ENCODE data around the gene PPRC1.

The PPRC1 gene

DNA sequence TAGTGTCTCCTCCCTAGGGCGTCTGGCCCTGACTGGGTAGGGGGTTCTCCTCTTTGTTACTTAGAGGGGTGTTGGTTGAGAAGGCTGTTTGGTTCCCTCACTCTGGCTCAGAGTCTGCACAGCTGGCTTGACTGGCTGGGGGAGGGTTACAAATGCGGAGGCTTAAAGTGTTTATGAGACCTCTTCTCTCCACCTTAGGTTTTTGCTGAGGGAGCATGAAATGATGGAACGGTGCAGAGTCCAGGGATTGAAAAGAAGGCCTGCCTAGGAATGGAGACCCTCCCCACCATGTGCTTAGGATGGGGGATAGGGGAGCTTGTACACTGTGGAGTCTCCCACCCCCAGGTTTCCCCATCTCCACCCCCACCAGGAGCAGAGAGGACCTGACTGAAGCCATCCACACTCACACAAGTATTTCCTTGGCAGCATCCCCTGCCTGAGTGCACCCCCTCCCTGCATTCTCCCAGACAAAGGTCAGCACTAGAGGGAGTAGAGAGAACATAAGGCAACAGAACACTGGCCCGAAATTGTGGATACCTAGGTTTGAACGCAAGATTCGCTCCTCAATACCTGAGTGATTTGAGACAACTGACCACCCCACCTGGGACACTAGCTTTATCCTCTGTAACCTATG, 11.0 kb upstream of the PPRC1 start:
- DNase-seq (ENCODE audit: insufficient read length, low spot score) (no peak), FAIRE-seq (no peak)
- TF ChIP-seq POLR2A (IDR thresholded peaks at IDR 0.05; ENCODE audit: low read depth, low read length), result no peak

- no peak for FAIRE-seq
- no peak for TF ChIP-seq POLR2A (IDR thresholded peaks at IDR 0.05; ENCODE audit: low read depth, low read length)
- DNase-seq (ENCODE audit: insufficient read length, low spot score), result no peak
These were observed 10.4 kb upstream of the PPRC1 start for GRCh38 chr10:102122450-102122849.

DNA sequence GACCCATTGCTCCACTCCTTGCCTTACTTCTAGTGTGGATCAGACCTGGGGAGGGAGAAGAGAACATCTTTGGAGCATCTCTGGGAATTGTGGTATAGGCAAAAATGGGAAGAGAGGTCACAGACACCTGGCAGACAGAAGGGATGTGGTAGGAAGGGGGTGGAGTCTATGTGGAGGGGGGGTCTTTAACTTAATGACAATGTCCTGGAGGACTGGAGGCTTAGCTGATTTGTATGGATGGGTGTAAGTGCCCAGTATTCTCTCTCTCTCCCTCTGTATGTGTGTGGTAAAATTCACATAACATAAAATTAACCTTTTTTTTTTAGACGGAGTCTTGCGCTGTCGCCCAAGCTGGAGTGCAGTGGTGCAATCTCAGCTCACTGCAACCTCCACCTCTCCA, 9.6 kb upstream of the PPRC1 start:
- FAIRE-seq (no peak), DNase-seq (ENCODE audit: insufficient read length, low spot score) (no peak)
- no peak for TF ChIP-seq POLR2A (IDR thresholded peaks at IDR 0.05; ENCODE audit: low read depth, low read length)

GRCh38 chr10:102131286-102132170, 1.3 kb upstream of the PPRC1 start:
- DNase-seq (ENCODE audit: insufficient read length, low spot score), result no peak
- FAIRE-seq, result no peak
- TF ChIP-seq POLR2A (IDR thresholded peaks at IDR 0.05; ENCODE audit: low read depth, low read length), result no peak

DNA sequence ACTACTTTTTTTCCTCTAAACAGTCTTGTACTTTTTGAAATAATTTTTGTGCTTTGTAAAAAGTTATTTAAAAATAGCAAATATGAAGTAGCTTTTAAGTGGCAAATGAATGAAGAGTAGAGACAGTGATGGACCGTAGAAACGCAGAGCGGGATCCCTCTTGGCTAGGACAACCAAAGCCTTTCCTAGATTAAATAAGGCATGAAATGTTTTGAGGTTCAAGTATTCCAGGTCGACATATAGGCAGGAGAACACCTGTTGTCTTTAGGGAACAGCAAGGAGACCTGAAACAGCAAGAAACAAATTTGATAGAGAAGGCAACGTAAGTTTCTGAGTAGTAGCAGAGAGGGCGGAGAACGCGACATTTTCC, 662 bp upstream of the PPRC1 start:
- DNase-seq (ENCODE audit: insufficient read length, low spot score) (no peak), FAIRE-seq (no peak)
- no peak for TF ChIP-seq POLR2A (IDR thresholded peaks at IDR 0.05; ENCODE audit: low read depth, low read length)

GRCh38 chr10:102133373-102134195, 744 bp downstream of the PPRC1 start:
- DNase-seq (ENCODE audit: insufficient read length, low spot score), result peak; percentile 76
- TF ChIP-seq POLR2A (IDR thresholded peaks at IDR 0.05; ENCODE audit: low read depth, low read length), result no peak
- no peak for FAIRE-seq

- no peak for FAIRE-seq
- no peak for TF ChIP-seq POLR2A (IDR thresholded peaks at IDR 0.05; ENCODE audit: low read depth, low read length)
- DNase-seq (ENCODE audit: insufficient read length, low spot score), result no peak
These were observed 1.6 kb downstream of the PPRC1 start for GRCh38 chr10:102134416-102134815.

DNA sequence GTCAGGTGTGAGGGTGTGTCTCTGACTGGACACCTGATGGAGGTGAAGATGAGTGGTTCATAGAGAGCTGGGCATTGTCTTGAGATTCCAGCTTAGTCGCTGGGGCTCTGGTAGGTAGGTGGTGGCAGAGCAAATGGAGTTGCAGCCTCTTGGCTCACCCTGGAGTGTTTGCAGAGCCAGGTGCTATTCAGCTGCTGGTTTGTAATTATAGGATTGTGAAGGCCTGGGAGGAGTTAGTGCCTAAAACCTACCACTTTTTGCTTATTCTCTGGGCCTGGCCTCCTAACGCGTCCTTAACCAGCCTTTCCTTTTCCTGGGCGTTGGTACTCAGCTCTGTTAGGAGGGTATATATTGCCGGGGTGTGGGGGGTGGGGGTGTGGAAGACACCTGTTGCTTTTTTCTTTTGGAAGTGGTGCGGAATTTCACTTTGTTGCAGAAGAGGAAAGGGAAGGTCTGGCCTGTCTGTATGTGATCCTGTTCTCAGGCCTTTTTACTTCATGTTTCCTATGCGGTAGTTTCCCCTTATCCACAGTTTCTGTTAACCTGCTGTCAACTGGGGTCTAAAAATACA, 3.2 kb downstream of the PPRC1 start:
- DNase-seq (ENCODE audit: insufficient read length, low spot score) (no peak), FAIRE-seq (no peak)
- TF ChIP-seq POLR2A (IDR thresholded peaks at IDR 0.05; ENCODE audit: low read depth, low read length), result no peak

DNA sequence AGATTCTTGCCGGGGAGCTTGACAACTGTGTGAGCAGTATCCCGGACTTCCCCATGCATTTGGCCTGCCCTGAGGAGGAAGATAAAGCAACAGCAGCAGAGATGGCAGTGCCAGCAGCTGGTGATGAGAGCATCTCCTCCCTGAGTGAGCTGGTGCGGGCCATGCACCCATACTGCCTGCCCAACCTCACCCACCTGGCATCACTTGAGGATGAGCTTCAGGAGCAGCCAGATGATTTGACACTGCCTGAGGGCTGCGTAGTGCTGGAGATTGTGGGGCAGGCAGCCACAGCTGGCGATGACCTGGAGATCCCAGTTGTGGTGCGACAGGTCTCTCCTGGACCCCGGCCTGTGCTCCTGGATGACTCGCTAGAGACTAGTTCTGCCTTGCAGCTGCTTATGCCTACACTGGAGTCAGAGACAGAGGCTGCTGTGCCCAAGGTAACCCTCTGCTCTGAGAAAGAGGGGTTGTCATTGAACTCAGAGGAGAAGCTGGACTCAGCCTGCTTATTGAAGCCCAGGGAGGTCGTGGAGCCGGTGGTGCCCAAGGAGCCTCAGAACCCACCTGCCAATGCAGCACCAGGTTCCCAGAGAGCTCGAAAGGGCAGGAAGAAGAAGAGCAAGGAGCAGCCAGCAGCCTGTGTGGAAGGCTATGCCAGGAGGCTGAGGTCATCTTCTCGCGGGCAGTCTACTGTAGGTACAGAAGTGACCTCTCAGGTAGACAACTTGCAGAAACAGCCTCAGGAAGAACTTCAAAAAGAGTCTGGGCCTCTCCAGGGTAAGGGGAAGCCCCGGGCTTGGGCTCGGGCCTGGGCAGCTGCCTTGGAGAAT, 6.7 kb downstream of the PPRC1 start:
- FAIRE-seq (no peak), DNase-seq (ENCODE audit: insufficient read length, low spot score) (no peak)
- TF ChIP-seq POLR2A (IDR thresholded peaks at IDR 0.05; ENCODE audit: low read depth, low read length), result no peak

DNA sequence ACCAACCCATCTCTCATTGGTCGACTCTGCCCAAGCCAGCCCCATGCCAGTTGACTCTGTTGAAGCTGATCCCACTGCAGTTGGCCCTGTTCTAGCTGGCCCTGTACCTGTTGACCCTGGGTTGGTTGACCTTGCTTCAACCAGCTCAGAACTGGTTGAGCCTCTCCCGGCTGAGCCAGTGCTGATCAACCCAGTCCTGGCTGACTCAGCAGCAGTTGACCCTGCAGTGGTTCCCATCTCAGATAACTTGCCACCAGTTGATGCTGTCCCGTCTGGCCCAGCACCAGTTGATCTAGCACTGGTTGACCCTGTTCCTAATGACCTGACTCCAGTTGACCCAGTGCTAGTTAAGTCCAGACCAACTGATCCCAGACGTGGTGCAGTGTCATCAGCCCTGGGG, 7.4 kb downstream of the PPRC1 start:
- FAIRE-seq, result no peak
- DNase-seq (ENCODE audit: insufficient read length, low spot score), result no peak
- TF ChIP-seq POLR2A (IDR thresholded peaks at IDR 0.05; ENCODE audit: low read depth, low read length), result no peak

- DNase-seq (ENCODE audit: insufficient read length, low spot score) (no peak), FAIRE-seq (no peak)
- TF ChIP-seq POLR2A (IDR thresholded peaks at IDR 0.05; ENCODE audit: low read depth, low read length), result no peak
These were observed 8.2 kb downstream of the PPRC1 start for GRCh38 chr10:102140913-102141540.

- FAIRE-seq, result no peak
- no peak for TF ChIP-seq POLR2A (IDR thresholded peaks at IDR 0.05; ENCODE audit: low read depth, low read length)
- no peak for DNase-seq (ENCODE audit: insufficient read length, low spot score)
These were observed 8.8 kb downstream of the PPRC1 start for GRCh38 chr10:102141583-102142107.
